Ovary (tissue), 9 donors: ENCODE results near the gene ZSWIM6. TPM values are rescaled to one million over a fixed set of nuclear protein-coding genes. Genes with fewer than 3 reads are reported as not detected.

Source experiments
- DNase-seq, 5 donors: peaks; one replicate each; pipeline ENCODE4 v3.0.0-alpha.2; 2019 to 2020
- H3K27ac ChIP-seq, 2 donors: fragments of 200-600 bp; one replicate each; pipeline versions ENCODE4 v1.5.1 to v1.8.0; 2019 to 2022
- H3K27me3 ChIP-seq: fragments of 200-600 bp; one replicate; pipeline ENCODE4 v1.8.0; 2022
- H3K36me3 ChIP-seq: fragments of 200-600 bp; sonication (generic); one replicate; pipeline ENCODE4 v1.5.1; 2019
- H3K4me1 ChIP-seq: one replicate; pipeline ENCODE4 v1.8.1; 2013; ENCODE audit warnings: mild to moderate bottlenecking, moderate library complexity; ENCODE audit not compliant: insufficient read depth
- H3K4me3 ChIP-seq: fragments of 200-600 bp; sonication (generic); one replicate; pipeline ENCODE4 v1.5.1; 2017
- H3K9me3 ChIP-seq, 2 donors: fragments of 200-600 bp in 1 of 2; sonication (generic) in 1 of 2; one replicate each; pipeline versions ENCODE4 v1.5.1 to v1.8.1; 2013 to 2019; ENCODE audit warnings: mild to moderate bottlenecking in 1 of 2, moderate library complexity in 1 of 2
- CTCF ChIP-seq, 3 donors: fragments of 450-650 bp in 2 of 3; fragments of 200-600 bp in 1 of 3; IDR thresholded peaks; one replicate each; pipeline versions ENCODE4 v1.5.1 to v1.8.0; 2016 to 2022; ENCODE audit warnings: antibody characterized with exemption in 3 of 3, mild to moderate bottlenecking in 1 of 3
- EP300 ChIP-seq: sonication (generic); formaldehyde crosslinking; IDR thresholded peaks from one replicate; pipeline ENCODE4 v1.6.1; 2017; ENCODE audit warnings: antibody characterized with exemption
- POLR2A ChIP-seq: fragments of 450-650 bp; IDR thresholded peaks from one replicate; pipeline ENCODE4 v1.6.1; 2017; ENCODE audit warnings: antibody characterized with exemption, mild to moderate bottlenecking, moderate library complexity
- whole genome bisulfite sequencing, 3 donors: extraction: QIAGEN DNeasy Blood & Tissue Kit in 1 of 3; methylation state at CpG; one replicate each; pipeline versions ENCODE4 v1.1.5 to v1.1.7; 2013 to 2017; 5-methylcytosine and 5-hydroxymethylcytosine counted together
- intact Hi-C, 4 donors: fragments of 100-400 bp; cut with DNase I; formaldehyde crosslinking; loops; one replicate each; pipeline versions ENCODE4 v1.11.0 to v1.15.1; 2022 to 2023
- polyA plus RNA-seq, 2 donors: library from polyadenylated mRNA; stranded (reverse); fragments of 200-250 nt in 1 of 2; fragments of 350-450 nt in 1 of 2; fragmentation: Illumina TruSeq in 1 of 2; extraction: RNeasy Lipid Tissue Mini Kit (QIAGEN cat#74804) in 1 of 2; gene quantifications; one replicate each; pipeline ENCODE4 v1.2.3, GENCODE V29; 2013 to 2014
- total RNA-seq, 7 donors: library from RNA; depleted of rRNA in 2 of 7; stranded (reverse); fragments of >200 nt in 2 of 7; fragmentation: NEBNext Ultra II Directional in 3 of 7; extraction: Animal tissue kit (Norgen Biotek cat#: 25700) in 3 of 7; gene quantifications; one replicate each; pipeline versions ENCODE4 v1.1.0 to v1.2.4, GENCODE V29; 2016 to 2023
- donor health status: DM: no; HTN: no; CAD: no; lungs with moderate emphysema.
- donor health status: DM: no; HTN: no; CAD: no.
- donor health status: Bipolar disorder and iron deficiency.
- donor health status: DM: yes; HTN: yes; CAD: no.
- donor health status: DM: no; HTN: no; CAD: no.
- donor health status: DM: yes; HTN: yes; CAD: no.

ZSWIM6 gene
- total and polyA plus RNA-seq, 9 donors: 4.1 to 15.3 (median 10.6) TPM

- H3K4me1 ChIP-seq: peaks cover 2% of the 10 kb centered on the region
- intact Hi-C loops: no loop called here
- TF ChIP-seq POLR2A: no peak
- TF ChIP-seq EP300: no peak
- no peak for TF ChIP-seq CTCF (IDR thresholded peaks at IDR 0.05)
- no peak for DNase-seq
- H3K4me3 ChIP-seq: no peak overlapping the region
- no peak overlapping the region for H3K27ac ChIP-seq
- H3K36me3 ChIP-seq: no peaks in the 10 kb centered on the region
- no peaks in the 10 kb centered on the region for H3K9me3 ChIP-seq
- WGBS, 3 donors: 81 to 87% (median 87%) methylated on average over 3 of the region's 3 CpGs
- no peaks in the 10 kb centered on the region for H3K27me3 ChIP-seq
Measured at GRCh38 chr5:61298066-61298465, 34.0 kb upstream of the ZSWIM6 start.

- intact Hi-C loops: no loop called here
Measured at GRCh38 chr5:61298580-61298979, 33.5 kb upstream of the ZSWIM6 start.

GRCh38 chr5:61299261-61299681, 32.8 kb upstream of the ZSWIM6 start:
- peaks cover 4% of the 10 kb centered on the region for H3K4me1 ChIP-seq
- 72 to 87% (median 79%) methylated on average over 5 of the region's 5 CpGs for WGBS, 3 donors
- no peaks in the 10 kb centered on the region for H3K9me3 ChIP-seq
- no peak for TF ChIP-seq CTCF (IDR thresholded peaks at IDR 0.05)
- TF ChIP-seq EP300: no peak
- TF ChIP-seq POLR2A: no peak
- H3K27me3 ChIP-seq: no peaks in the 10 kb centered on the region
- intact Hi-C loops: no loop called here
- no peak overlapping the region for H3K4me3 ChIP-seq
- H3K27ac ChIP-seq: no peak overlapping the region
- no peaks in the 10 kb centered on the region for H3K36me3 ChIP-seq
- no peak for DNase-seq

More at GRCh38 chr5:61298580-61298979, 33.5 kb upstream of the ZSWIM6 start:
- peaks cover 2% of the 10 kb centered on the region for H3K4me1 ChIP-seq
- no peaks in the 10 kb centered on the region for H3K9me3 ChIP-seq
- H3K36me3 ChIP-seq: no peaks in the 10 kb centered on the region
- 75 to 84% (median 79%) methylated on average over 6 of the region's 6 CpGs for WGBS, 3 donors
- H3K27ac ChIP-seq: no peak overlapping the region
- no peak overlapping the region for H3K4me3 ChIP-seq
- no peak for TF ChIP-seq POLR2A
- no peak for TF ChIP-seq EP300
- no peak for TF ChIP-seq CTCF (IDR thresholded peaks at IDR 0.05)
- DNase-seq: no peak
- no peaks in the 10 kb centered on the region for H3K27me3 ChIP-seq

- Histone ChIP-seq H3K27me3 (no peaks in the 10 kb centered on the region), H3K9me3 (no peaks in the 10 kb centered on the region), H3K27ac (no peak overlapping the region), H3K4me3 (no peak overlapping the region), H3K4me1 (peaks cover 7% of the 10 kb centered on the region), H3K36me3 (no peaks in the 10 kb centered on the region)
- 46 to 86% (median 78%) methylated on average over 9 of the region's 9 CpGs for WGBS, 3 donors
- TF ChIP-seq CTCF (IDR thresholded peaks at IDR 0.05): no peak
- TF ChIP-seq POLR2A: no peak
- no peak for TF ChIP-seq EP300
- intact Hi-C loops: no loop called here
- peak in 2 of 5 donors; percentile 25 to 39 for DNase-seq
Measured at GRCh38 chr5:61301341-61302199, 30.5 kb upstream of the ZSWIM6 start.
